H1 (cell line): ENCODE data around the gene NPFFR1. TPM values are rescaled to one million over a fixed set of nuclear protein-coding genes. Genes with fewer than 3 reads are reported as not detected.

Experiments
- CTCF ChIA-PET: fragments of 300-600 bp; sonication (Branson Sonifier 250); formaldehyde crosslinking; loops from one replicate; lab custom pipeline; 2021; ENCODE audit not compliant: partially characterized antibody; lab: Charles Lee
- POLR2A ChIA-PET: fragments of 300-600 bp; sonication (Branson Sonifier 250); formaldehyde crosslinking; loops from one replicate; lab custom pipeline; 2021; ENCODE audit warnings: inconsistent platforms; ENCODE audit not compliant: partially characterized antibody; lab: Charles Lee
- DNase-seq, 2 experiments: peaks; one replicate each; pipeline versions ENCODE4 v3.0.0 to v3.0.0-alpha.2; 2010 to 2022; ENCODE audit warnings: low spot score in 2 of 2, low read depth in 1 of 2, mixed read lengths in 1 of 2
- FAIRE-seq: peaks from 2 replicates; lab custom pipeline; 2011; peaks lifted over from hg19 to GRCh38; lab: Jason Lieb, UNC
- H2AFZ ChIP-seq: 2 replicates; pipeline ENCODE4 v1.8.1; 2012; ENCODE audit warnings: low read length, inconsistent platforms
- H2AK5ac ChIP-seq: 2 replicates; pipeline ENCODE4 v1.6.1; 2013; ENCODE audit warnings: low read depth, low read length
- H2BK120ac ChIP-seq: replicated peaks from 2 replicates; pipeline ENCODE3; 2013; ENCODE audit warnings: low read depth, low read length, inconsistent platforms
- H2BK12ac ChIP-seq: 2 replicates; pipeline ENCODE4 v1.6.1; 2013; ENCODE audit warnings: low read depth, low read length
- H2BK15ac ChIP-seq: 2 replicates; pipeline ENCODE4 v1.6.1; 2013; ENCODE audit warnings: low read length
- H2BK20ac ChIP-seq: 2 replicates; pipeline ENCODE4 v1.6.1; 2013; ENCODE audit warnings: low read length
- H2BK5ac ChIP-seq: 2 replicates; pipeline ENCODE4 v1.6.1; 2013; ENCODE audit warnings: low read depth, low read length
- H3K14ac ChIP-seq: 2 replicates; pipeline ENCODE4 v1.6.1; 2013; ENCODE audit warnings: inconsistent platforms; ENCODE audit not compliant: insufficient read length
- H3K18ac ChIP-seq: 2 replicates; pipeline ENCODE4 v1.6.1; 2013; ENCODE audit warnings: low read length; ENCODE audit errors: extremely low read depth
- H3K23ac ChIP-seq: 2 replicates; pipeline ENCODE4 v1.6.1; 2013; ENCODE audit warnings: inconsistent platforms; ENCODE audit not compliant: insufficient read length
- H3K23me2 ChIP-seq: 2 replicates; pipeline ENCODE4 v1.6.1; 2013; ENCODE audit warnings: low read depth, low read length
- H3K27ac ChIP-seq: 2 replicates; pipeline ENCODE4 v1.6.1; 2011; ENCODE audit warnings: low read depth, low read length, inconsistent platforms
- H3K27me3 ChIP-seq, 4 experiments: replicated peaks in 1 of 4; 1 replicate in 1 of 4; 2 replicates in 3 of 4; pipeline versions ENCODE4 v1.6.1 to v1.8.1; 2011 to 2013; ENCODE audit warnings: low read length in 3 of 4, mild to moderate bottlenecking in 3 of 4, inconsistent platforms in 2 of 4, mixed read lengths in 2 of 4, moderate library complexity in 1 of 4; ENCODE audit not compliant: control insufficient read depth in 3 of 4, insufficient read depth in 3 of 4; ENCODE audit errors: extremely low read depth in 1 of 4
- H3K36me3 ChIP-seq, 4 experiments: 2 replicates each; pipeline versions ENCODE4 v1.6.1 to v1.8.1; 2011 to 2013; ENCODE audit warnings: mild to moderate bottlenecking in 4 of 4, low read length in 3 of 4, moderate library complexity in 2 of 4, control low read depth in 1 of 4, inconsistent platforms in 1 of 4; ENCODE audit not compliant: insufficient read depth in 4 of 4, control insufficient read depth in 2 of 4
- H3K4ac ChIP-seq: replicated peaks from 2 replicates; pipeline ENCODE3; 2013; ENCODE audit warnings: low read length, low read depth, mixed read lengths, inconsistent platforms; ENCODE audit not compliant: insufficient read length
- H3K4me1 ChIP-seq, 4 experiments: replicated peaks in 1 of 4; 1 replicate in 1 of 4; 2 replicates in 3 of 4; pipeline versions ENCODE4 v1.6.1 to v1.8.1; 2011 to 2013; ENCODE audit warnings: low read length in 3 of 4, inconsistent platforms in 2 of 4, mixed read lengths in 1 of 4; ENCODE audit not compliant: insufficient read depth in 4 of 4, control insufficient read depth in 3 of 4
- H3K4me2 ChIP-seq, 2 experiments: 2 replicates each; pipeline versions ENCODE4 v1.6.1 to v1.8.1; 2011 to 2013; ENCODE audit warnings: low read depth in 2 of 2, low read length in 2 of 2, control low read depth in 1 of 2, inconsistent platforms in 1 of 2, mild to moderate bottlenecking in 1 of 2; ENCODE audit not compliant: insufficient read depth in 1 of 2
- H3K4me3 ChIP-seq, 4 experiments: fragments of 200-600, 300-600 bp in 1 of 4; sonication (generic), shearing (Covaris generic), sonication (Bioruptor Twin) in 1 of 4; 2 replicates each; pipeline versions ENCODE4 v1.5.1 to v1.8.1; 2011 to 2016; ENCODE audit warnings: low read length in 4 of 4, low read depth in 3 of 4, control low read depth in 2 of 4, inconsistent platforms in 2 of 4, mild to moderate bottlenecking in 2 of 4, mixed read lengths in 1 of 4, moderate library complexity in 1 of 4; ENCODE audit not compliant: insufficient read depth in 2 of 4; ENCODE audit errors: extremely low read depth in 1 of 4
- H3K56ac ChIP-seq: replicated peaks from 2 replicates; pipeline ENCODE3; 2013; ENCODE audit warnings: low read depth, mild to moderate bottlenecking, mixed read lengths, low read length, inconsistent platforms; ENCODE audit not compliant: insufficient read length
- H3K79me1 ChIP-seq: 2 replicates; pipeline ENCODE4 v1.6.1; 2013; ENCODE audit warnings: low read depth, low read length, control low read depth
- H3K79me2 ChIP-seq, 2 experiments: 2 replicates each; pipeline versions ENCODE4 v1.6.1 to v1.8.1; 2012 to 2013; ENCODE audit warnings: low read length in 2 of 2, mild to moderate bottlenecking in 2 of 2, inconsistent platforms in 1 of 2; ENCODE audit not compliant: insufficient read depth in 2 of 2, control insufficient read depth in 1 of 2
- H3K9ac ChIP-seq, 4 experiments: replicated peaks in 1 of 4; 1 replicate in 1 of 4; 2 replicates in 3 of 4; pipeline versions ENCODE4 v1.6.1 to v1.8.1; 2011 to 2013; ENCODE audit warnings: low read depth in 3 of 4, low read length in 3 of 4, control low read depth in 2 of 4, mild to moderate bottlenecking in 2 of 4, moderate library complexity in 2 of 4, inconsistent platforms in 1 of 4; ENCODE audit errors: extremely low read depth in 1 of 4
- H3K9me3 ChIP-seq, 2 experiments: 2 replicates each; pipeline versions ENCODE4 v1.6.1 to v1.8.1; 2012 to 2013; ENCODE audit warnings: mild to moderate bottlenecking in 2 of 2, moderate library complexity in 2 of 2, control low read depth in 1 of 2, inconsistent platforms in 1 of 2, low read depth in 1 of 2, low read length in 1 of 2, mixed read lengths in 1 of 2; ENCODE audit not compliant: insufficient read depth in 2 of 2
- H4K20me1 ChIP-seq, 2 experiments: replicated peaks in 1 of 2; 2 replicates each; pipeline versions ENCODE3 to v1.8.1; 2011 to 2013; ENCODE audit warnings: inconsistent platforms in 2 of 2, low read length in 2 of 2, mild to moderate bottlenecking in 1 of 2; ENCODE audit not compliant: insufficient read depth in 2 of 2, control insufficient read depth in 1 of 2
- H4K5ac ChIP-seq: 2 replicates; pipeline ENCODE4 v1.6.1; 2013; ENCODE audit warnings: low read length, low read depth, mixed read lengths, inconsistent platforms; ENCODE audit not compliant: insufficient read length
- H4K8ac ChIP-seq: 2 replicates; pipeline ENCODE4 v1.8.0; 2013; ENCODE audit warnings: mild to moderate bottlenecking, moderate library complexity, low read length, inconsistent platforms; ENCODE audit not compliant: insufficient read depth; ENCODE audit errors: extremely low read depth
- H4K91ac ChIP-seq: replicated peaks from 2 replicates; pipeline ENCODE3; 2013; ENCODE audit warnings: low read length, mixed read lengths, inconsistent platforms; ENCODE audit not compliant: insufficient read length
- POLR2A ChIP-seq, 2 experiments: IDR thresholded peaks; 1 replicate in 1 of 2; 2 replicates in 1 of 2; pipeline ENCODE4 v1.6.1; 2011; ENCODE audit warnings: low read depth in 2 of 2, low read length in 2 of 2, mild to moderate bottlenecking in 2 of 2; ENCODE audit errors: control extremely low read depth in 1 of 2
- POU5F1 ChIP-seq: IDR thresholded peaks from 2 replicates; pipeline ENCODE4 v1.6.1; 2011; ENCODE audit warnings: low read depth, mild to moderate bottlenecking, low read length, moderate library complexity
- WGBS, 2 experiments: shearing (Covaris generic) in 1 of 2; methylation state at CpG; one replicate each; pipeline versions ENCODE4 v1.1.6 to v1.1.7; 2013 to 2015; ENCODE audit warnings: low lambda C conversion rate in 2 of 2, mixed read lengths in 2 of 2, inconsistent platforms in 1 of 2, low coverage in 1 of 2, missing lambda C conversion rate in 1 of 2; ENCODE audit not compliant: insufficient replicate concordance in 2 of 2, insufficient coverage in 1 of 2, insufficient read length in 1 of 2; ENCODE audit errors: extremely low coverage in 1 of 2, missing lambda C conversion rate in 1 of 2; 5-methylcytosine and 5-hydroxymethylcytosine counted together
- polyA plus RNA-seq, 7 experiments: library from polyadenylated mRNA; depleted of rRNA in 3 of 7; stranded (reverse) in 5 of 7; unstranded in 2 of 7; fragments of >200 nt in 5 of 7; fragments of 200-250 nt in 2 of 7; gene quantifications; 1 replicate in 5 of 7; 2 replicates in 1 of 7; 4 replicates in 1 of 7; pipeline versions ENCODE4 v1.2.1 to v1.2.3, GENCODE V29; 2011 to 2013; ENCODE audit warnings: missing spikeins in 2 of 7, mixed read lengths in 2 of 7
- total RNA-seq: library from RNA; stranded (reverse); fragmentation: NEBNext Ultra II Directional; extraction: Animal tissue kit (Norgen Biotek cat#: 25700); gene quantifications from 2 replicates; pipeline ENCODE4 v1.2.1, GENCODE V29; 2021

The NPFFR1 gene
- total and polyA plus RNA-seq, 2 of the 8 experiments (the other 6 are each of a cell fraction or from before 2014, with no cell fraction given) = 0.02 to 0.06 TPM

- Histone ChIP-seq H4K5ac (no peak overlapping the region), H3K4me1 (peaks cover 0 to 17% (median 9%) of the 10 kb centered on the region in 4 experiments; a peak in 6 of 7 replicates), H3K27me3 (no peaks in the 10 kb centered on the region), H2BK15ac (no peak overlapping the region), H3K23ac (no peak overlapping the region), H2BK12ac (no peak overlapping the region), H3K56ac (no peak overlapping the region), H3K23me2 (no peaks in the 10 kb centered on the region), H2BK120ac (no peak overlapping the region), H2BK20ac (no peak overlapping the region), H2BK5ac (no peak overlapping the region), H3K9ac (no peak overlapping the region), H3K18ac (no peak overlapping the region), H4K8ac (no peak overlapping the region), H3K4me3 (no peak overlapping the region), H2AK5ac (no peak overlapping the region), H3K27ac (no peak overlapping the region), H3K79me1 (no peaks in the 10 kb centered on the region; the same call in 1 of the 2 replicates), H2AFZ (no peak overlapping the region), H4K91ac (no peak overlapping the region), H3K9me3 (no peaks in the 10 kb centered on the region), H3K79me2 (no peaks in the 10 kb centered on the region), H4K20me1 (no peaks in the 10 kb centered on the region), H3K14ac (no peak overlapping the region), H3K36me3 (no peaks in the 10 kb centered on the region), H3K4me2 (no peak overlapping the region), H3K4ac (no peak overlapping the region)
- CTCF ChIA-PET = interaction anchor here (0.6 to 2.9 kb wide), 9 partner anchors 20 to 175 kb away, joined by 3 to 11 read pairs (median 4); partner anchors contain the start of gene TYSND1
- DNase-seq (no peak), FAIRE-seq (no peak)
- 84% methylated on average over 5 of the region's 5 CpGs; no CpG with 5 or more reads in 1 of the 2 experiments for WGBS, 2 experiments
- POLR2A ChIA-PET = interaction anchor here (0.6 kb wide), 1 partner anchor 175 kb away, joined by 4 read pairs; the partner anchor contains the start of gene TYSND1
- TF ChIP-seq POLR2A (IDR thresholded peaks at IDR 0.05; ENCODE audit: control extremely low read depth in 1 of 2, low read depth in 2 of 2, low read length in 2 of 2) (no peak), POU5F1 (no peak)
Measured at GRCh38 chr10:70321233-70321632, 37.4 kb upstream of the NPFFR1 start.
